HG03039 (cell line): ENCODE measurements around the gene FOXB1.

Experiments
- ATAC-seq: cut with Tn5 transposase; IDR thresholded peaks from one replicate; pipeline ENCODE4 v1.9.1; 2021; ENCODE audit warnings: mild to moderate bottlenecking, moderate library complexity; ENCODE audit not compliant: unreplicated experiment

Gene FOXB1

DNA sequence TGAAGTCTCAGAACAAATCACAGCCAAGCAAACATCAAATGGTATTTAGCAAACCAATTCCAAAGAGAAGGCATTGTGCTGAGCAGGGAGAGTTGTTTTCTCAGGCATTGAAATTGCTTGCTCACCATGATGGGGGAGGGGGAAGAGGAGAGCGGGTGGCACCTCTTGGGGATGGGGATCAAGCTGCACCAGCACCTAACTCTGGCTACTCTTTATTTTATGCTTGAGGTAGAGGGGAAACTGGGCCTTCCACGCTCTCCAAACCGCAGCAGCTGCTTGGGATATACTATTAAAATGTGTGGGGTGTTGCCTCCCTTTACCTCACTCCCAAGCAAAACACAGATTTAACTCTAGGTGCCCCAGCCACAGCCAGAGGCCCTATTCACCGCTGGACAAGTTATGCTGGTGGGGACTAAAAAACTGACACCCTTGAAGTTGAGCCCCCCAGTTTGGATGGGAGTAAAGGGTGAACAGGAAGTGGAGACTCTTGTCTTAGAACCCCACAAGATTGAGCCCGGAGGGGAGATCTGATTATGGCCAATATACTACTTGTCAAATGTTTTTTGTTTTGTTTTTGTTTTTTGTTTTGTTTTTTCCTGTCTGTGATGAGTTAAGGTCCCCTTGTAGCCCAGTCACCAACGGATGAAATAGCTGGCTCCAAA is 5.0 kb upstream of the FOXB1 start:
- no peak for ATAC-seq

DNA sequence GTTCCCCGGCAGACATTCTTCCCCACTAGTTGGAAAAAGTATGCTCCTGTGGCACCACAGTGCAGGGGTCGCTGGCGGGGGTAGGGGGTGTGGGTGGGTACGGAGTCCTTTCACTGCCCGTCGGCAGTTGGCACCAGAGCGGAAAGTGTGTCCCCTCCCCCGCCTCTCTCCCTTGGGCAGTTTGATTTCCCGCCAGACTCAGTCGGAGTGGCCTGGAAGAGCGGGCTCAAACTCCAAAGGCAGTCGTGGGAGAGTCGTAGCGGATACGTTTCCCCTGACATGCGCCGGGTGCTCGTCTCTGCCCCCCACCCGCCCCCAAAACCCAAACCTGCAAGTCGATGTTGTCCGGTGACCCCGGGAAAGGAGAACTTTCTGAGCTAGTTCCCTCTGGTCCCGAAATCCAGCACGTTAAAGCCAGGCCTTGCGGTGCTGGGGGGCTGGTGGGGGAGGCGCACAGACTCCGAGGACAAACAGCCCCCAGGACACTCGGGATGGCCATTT is 4.4 kb upstream of the FOXB1 start:
- ATAC-seq: no peak

DNA sequence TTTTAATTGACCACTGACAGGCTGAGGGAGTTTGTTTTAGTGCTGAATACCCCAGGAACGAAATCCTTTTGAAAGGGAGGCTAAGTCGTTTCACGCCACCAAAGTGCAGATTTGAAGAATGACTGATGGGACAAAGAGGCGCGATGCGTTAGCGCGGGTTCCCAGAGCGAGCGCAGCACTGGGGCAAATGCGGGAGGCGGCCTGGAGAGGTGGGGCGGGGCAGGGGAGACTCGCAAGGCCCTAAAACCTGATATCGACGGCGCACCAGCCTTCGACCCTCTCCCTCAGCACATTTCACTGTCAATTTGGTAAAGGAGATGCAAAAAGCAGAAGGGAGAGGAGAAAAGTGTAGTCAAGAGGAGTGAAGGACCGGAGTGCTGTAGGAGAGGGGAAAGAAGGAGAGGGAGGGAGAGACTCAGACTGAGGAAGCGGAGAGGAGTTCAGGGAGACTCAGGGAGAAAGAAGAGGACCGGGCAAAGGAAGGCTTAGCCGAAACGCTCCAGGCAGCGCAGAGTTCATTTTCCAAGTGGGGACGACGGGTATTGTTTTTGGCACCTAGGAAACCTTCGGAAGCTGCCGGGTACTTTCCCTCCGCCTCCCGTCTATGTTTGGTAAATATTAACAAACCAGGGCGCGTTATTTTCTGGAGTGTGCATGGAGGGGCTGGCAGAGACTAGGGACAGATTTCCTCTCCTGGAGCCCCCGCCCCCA is 3.8 kb upstream of the FOXB1 start:
- no peak for ATAC-seq

DNA sequence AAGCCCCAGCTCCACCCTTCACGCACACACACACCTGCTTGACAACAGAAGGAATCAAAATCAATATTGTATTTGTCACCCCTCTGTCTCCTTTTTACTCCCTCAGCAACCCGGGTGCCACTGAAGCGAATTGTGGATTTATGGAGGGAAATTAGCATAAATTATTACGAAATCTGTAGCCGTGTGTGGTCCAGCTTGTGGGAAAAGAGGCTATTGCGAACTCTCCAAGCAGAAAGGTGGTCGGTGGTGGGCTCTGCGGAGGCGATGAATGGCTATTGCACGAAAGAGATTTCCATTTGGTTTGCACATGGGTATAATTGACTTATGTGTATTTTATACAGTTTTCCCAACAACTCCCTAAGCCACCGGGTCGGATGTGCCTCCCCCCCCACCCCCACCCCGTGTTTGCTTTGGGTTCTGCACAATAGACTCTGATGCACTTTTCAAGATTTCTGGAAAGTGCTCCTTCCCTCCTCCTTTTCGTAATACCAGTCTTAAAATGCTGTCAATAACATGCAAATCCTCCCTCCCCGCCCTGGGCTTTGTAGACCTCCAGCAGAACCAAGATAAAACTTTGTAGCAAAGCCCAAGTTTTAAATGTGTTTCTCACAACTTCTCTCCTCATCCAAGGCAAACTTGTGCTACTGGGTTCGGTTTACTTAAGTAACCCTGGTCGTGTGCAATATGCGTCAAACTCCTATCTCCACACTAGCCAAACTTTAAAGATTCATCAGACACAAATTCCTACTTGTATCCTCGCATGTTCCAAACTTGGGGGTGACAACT is 3.1 kb upstream of the FOXB1 start:
- ATAC-seq: no peak

DNA sequence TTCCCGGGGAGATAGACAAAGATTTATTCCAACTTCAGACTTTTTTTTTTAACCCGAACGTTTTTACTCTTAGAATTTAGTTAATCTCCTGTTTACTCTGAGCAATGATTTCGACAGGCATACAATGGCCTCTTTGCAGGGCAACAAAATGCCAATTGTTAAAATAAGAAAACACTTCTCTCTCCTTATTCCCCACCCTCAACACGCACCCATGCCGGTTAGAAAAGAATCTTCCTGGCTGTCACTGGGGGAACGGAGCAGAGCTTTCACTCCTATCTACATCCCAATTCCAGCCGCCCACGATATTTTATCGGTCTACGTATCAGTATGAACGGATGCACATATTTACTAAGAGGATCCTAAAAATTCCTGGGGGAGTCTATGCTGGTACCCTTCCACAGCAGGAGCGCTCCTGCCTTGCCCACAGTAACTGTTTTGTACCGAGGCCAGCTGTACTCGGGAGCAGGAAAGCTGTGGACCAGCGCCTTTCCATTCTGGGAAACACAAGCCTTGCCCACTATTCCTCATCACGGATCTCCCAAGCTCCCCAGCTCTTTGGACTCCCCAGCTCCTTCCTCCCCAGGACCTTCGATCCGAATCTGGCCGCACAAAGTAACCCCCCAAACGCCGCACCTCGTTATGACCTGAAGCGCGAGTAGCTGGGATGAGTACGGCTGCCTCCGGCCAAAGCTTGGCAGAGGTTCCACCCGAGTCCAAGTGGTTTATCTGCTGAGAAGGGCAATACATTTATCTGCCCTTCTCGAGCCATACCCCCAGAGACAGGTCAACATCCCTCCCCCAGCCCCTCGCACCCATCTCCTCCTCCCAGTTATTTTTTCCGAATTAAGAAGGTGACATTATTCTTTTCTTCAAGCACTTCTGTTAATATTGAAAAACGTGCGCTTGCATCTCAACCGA is 2.2 kb upstream of the FOXB1 start:
- ATAC-seq: no peak

DNA sequence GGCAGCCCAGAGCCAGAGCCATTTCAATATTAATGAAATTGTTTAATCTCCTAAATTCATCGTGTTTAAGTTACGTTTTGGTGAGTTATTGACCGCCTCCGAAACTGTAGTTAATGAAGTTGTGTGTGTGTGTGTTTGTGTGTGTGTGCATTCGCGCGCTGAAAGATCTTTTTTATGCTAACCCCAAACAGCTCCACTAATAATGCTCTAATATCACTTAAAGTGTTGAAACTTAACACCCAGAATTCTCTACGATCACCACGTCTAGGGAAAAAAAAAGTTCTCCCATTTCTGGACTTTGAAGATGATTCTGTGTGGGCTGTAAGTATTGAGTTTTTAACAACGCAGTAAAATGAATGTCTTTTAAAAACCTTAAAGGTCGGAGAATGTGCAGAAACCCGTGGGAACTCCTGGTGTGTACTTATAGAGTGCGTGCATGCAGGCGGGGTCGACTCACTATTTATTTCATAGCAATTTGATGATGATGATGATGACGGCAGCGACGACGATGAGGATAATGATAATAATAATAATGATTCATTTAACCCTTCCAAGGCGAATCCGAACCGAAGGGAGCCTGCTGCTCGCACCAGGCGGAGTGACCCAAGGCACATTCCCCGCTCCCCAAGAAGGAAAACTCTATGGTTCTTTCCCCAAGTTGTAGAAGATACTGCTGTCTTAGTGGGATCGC is 1.4 kb upstream of the FOXB1 start:
- no peak for ATAC-seq

DNA sequence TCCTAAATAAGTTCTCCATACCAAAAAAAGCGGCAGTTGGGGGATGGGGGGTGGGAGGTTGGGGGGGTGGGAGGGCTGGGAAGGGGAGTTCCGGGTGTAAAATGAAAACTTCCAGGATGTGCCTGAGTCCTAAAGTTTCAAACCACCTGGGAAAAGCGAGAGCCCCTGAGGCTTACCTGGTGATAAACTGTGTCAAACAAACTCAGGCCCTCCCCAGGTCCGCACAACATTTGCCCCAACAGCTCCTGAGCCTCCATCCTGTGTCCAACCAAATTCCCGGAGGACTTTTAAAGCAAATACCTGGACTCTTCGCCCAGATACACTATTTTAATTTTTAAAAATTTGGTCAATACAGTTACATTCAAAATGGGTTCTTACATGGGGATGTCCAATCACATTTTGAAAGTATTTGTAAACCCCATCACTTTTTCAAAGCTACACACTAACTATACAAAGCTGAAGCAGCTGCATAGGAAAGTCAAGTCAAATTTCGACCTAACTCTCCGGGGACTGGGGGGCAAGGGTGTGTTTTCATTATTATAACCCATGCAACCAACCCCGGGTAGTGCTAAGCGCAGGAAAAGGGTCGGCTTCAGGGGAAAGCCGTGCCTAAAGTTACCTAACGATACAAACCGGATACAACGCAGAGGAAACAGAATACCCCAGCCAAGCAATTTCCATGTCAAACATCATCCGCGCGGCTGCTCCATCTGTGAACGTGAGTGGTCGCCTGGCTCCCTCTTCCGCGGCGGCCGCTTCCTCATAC is 685 bp upstream of the FOXB1 start:
- no peak for ATAC-seq

DNA sequence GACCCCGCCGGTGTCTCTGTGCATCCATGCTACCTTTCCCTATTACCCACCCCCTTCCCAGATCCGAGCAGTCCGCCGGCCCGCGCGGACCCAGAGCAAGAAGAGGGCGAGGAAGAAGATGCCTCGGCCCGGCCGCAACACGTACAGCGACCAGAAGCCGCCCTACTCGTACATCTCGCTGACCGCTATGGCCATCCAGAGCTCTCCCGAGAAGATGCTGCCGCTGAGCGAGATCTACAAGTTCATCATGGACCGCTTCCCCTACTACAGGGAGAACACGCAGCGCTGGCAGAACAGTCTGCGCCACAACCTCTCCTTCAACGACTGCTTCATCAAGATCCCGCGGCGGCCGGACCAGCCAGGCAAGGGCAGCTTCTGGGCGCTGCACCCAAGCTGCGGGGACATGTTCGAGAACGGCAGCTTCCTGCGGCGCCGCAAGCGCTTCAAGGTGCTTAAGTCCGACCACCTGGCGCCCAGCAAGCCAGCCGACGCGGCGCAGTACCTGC is 788 bp downstream of the FOXB1 start:
- ATAC-seq: no peak

DNA sequence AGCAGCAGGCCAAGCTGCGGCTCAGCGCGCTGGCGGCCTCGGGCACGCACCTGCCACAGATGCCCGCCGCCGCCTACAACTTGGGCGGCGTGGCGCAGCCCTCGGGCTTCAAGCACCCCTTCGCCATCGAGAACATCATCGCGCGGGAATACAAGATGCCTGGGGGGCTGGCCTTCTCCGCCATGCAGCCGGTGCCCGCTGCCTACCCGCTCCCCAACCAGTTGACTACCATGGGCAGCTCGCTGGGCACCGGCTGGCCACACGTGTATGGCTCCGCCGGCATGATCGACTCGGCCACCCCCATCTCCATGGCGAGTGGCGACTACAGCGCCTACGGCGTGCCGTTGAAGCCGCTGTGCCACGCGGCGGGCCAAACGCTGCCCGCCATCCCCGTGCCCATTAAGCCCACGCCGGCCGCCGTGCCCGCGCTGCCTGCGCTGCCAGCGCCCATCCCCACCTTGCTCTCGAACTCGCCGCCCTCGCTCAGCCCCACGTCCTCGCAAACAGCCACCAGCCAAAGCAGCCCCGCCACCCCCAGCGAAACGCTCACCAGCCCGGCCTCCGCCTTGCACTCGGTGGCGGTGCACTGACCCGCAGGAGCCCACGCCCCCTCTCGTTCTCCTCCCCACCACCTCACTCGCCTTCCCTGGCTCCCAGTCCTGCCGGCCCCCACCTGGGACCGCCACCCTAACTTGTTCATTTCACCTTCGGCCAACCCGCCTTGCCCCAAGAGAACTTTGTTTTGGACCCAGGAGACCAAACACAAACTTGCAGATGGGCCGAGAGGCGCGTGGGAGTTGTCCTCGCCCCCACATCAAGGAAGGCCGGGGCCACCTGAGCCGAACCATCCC is 1.5 kb downstream of the FOXB1 start:
- ATAC-seq: no peak

DNA sequence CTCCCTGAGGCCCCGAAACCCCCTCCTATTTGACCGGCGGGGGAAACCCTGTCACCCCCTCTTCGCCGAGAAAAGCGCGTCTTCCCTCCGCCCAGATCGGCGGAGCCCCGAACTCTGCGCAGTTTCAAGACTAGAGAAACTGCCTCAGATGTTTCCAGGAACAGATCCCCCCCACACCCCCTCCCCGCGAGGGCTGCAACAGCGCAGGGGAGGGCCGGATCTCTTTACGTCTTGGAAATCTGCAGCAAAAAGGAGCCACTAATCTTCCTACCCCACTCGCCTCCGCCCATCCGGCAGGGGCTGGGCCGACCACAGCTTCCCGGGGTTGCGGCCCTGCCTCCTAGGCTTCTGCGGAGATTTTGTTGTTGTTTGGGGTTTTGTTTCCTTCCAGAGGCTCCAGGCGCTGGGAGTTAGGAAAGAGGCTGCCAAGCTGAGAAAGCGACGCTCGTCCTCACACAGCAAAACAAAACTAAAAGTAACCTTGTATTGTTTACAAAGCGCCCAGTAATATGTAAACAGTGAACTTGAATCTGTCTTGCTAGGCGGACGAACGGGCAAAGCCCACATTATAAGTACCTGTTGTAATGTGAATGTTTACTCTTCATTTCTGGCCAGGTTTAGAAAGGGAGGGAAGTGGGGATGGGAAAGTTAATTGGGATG is 2.2 kb downstream of the FOXB1 start:
- peak; percentile 61 for ATAC-seq

DNA sequence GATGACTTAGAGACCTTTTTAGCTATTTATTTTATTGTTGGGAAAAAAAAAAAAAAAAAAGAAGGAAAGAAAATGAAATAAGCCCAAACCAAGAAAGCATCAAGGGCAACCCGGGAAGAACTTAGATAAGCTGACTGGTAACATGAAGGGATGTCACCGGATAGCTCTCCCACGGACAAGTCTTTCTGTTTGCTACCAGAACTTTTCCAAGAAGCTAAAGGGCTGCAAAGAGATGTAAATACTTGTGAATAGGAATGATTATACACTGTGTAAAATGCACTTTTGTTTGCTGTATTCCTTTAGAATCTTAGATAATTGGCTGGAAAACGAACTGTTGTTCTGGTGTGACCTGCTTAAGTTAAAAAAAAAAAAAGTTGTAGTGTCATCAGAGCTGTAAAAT is 2.8 kb downstream of the FOXB1 start:
- no peak for ATAC-seq

DNA sequence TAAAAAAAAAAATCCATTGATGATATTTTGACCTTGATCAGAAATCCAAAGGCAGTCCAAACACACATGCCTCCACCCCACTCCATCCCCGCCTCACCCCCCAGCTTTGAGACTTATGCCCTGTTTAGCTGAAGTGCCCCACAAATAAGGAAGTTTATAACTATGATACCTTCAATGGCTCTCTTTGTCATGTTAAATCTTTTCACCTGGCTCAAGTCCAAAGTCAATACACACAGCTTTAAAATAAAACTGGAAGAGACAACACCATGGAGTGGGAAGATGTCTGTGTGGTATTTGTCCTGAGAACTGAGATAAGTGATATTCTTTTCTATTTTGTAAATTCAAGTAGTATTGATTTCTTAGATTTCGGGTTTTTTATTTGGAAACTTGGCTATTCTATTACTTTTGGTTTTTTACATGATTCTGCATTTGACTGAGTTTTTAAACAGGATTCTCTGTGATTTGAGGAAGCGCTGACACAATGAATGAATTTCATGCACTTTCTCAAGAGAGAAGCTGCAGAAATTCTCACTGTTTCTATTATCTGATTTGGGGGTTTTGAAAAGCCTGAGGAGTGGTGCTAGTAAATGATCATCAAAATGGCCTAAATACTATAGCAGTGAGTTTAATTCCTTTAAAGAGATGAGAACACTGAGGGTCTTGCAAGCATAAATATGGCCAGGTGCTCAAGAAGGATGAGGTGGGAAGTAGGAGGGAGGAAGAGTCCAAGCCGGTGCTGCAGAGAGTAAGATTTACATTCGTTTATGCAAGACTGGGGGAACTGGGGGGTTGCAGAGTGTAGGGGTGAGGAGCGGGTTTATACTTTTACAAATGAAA is 5.2 kb downstream of the FOXB1 start:
- ATAC-seq: no peak

DNA sequence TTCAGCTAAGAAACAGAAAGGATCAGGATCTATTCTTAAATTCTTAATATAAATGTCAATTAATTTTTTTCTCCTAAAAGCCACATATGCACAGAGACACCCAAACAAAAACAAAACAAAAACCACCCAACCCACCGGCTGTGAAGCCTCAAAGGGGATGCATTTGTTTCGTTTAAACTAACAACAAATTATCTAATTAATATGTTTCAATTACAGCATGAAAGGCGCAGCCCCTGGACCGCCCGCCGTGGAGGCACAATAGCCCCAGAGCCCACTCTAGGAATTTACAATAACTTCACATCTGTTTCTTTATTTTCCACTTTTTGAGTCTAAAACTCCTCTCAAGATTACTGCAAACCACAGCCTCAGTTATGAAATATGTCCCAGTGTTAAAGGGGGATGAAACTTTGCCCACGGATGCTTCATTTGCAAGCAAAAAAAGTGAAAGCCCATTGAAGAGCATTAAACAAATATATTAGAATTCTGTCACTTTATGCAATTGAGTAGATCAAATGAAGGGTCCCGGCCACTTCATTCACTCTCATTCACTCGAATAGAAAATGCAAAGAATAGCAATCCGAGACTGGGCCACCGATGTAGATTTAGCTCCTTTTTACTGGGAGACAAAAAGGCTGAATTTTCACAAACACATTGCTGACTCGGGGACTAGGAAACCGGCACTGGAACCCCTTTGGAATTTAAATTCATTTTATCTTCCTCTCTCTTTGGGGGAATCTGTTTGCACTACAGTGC is 6.0 kb downstream of the FOXB1 start:
- ATAC-seq: no peak

DNA sequence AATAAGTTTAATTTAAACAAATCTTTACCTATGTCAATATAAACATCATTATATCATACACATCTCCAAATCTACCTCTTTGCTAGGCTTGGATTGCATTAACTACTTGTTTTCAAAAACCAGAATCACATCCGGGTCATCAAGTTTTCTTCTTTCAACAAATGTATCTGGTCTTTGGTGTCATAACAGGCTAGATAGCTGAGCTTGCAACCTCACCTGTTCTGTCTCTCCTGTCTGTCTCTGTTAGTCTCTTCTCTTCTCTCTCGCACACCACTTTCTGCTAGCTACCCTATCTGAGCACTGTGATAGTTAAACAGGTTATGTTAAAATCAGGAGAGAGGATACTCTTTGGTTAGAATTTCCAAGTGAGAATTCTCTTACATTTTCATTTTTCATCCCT is 6.7 kb downstream of the FOXB1 start:
- no peak for ATAC-seq

DNA sequence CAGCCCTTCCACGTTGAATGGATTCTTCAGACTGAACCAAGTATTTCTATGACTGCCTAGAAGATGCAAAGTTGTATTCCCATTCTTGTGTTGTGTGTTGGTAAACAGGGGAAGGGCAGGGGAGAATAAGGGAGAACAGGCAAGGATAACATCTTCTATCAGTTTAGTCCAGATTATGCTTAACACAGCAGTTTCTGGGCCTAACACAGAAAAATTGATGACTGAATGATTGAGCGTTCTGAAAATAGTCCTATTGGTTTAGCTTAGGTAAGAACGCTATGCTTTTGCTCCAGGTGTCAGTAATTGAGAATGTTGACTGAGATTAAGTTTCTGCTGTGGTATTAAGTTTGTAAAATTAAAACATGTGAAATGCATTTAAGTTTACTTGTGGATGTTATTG is 8.6 kb downstream of the FOXB1 start:
- ATAC-seq: no peak
